HL-60 (cell line): ENCODE measurements around the gene PLEKHG7.
"Not testable (repeated sequence)": the region's sequence is repeated elsewhere in the genome, so short reads cannot be mapped to it uniquely, and the experiment has no call there.

ENCODE experiments used
- DNase-seq, 2 experiments: peaks; one replicate each; pipeline ENCODE4 v3.0.0-alpha.2; 2010 to 2020; ENCODE audit warnings: low read depth in 1 of 2, low spot score in 1 of 2
- H3K27ac ChIP-seq: fragments of 250-450 bp; sonication (Bioruptor Pico); replicated peaks from 2 replicates; pipeline ENCODE4 v1.5.1; 2020; ENCODE audit warnings: mild to moderate bottlenecking, moderate library complexity
- H3K27me3 ChIP-seq: fragments of 250-450 bp; sonication (Bioruptor Pico); 2 replicates; pipeline ENCODE4 v1.5.1; 2021; ENCODE audit warnings: mild to moderate bottlenecking, moderate library complexity; ENCODE audit not compliant: insufficient read depth, poor library complexity, severe bottlenecking
- H3K4me3 ChIP-seq: replicated peaks from 2 replicates; pipeline ENCODE4 v1.5.1; 2011; ENCODE audit warnings: mild to moderate bottlenecking, control low read depth, low read length; ENCODE audit not compliant: insufficient read depth
- GABPA ChIP-seq: IDR thresholded peaks from 2 replicates; pipeline ENCODE4 v1.6.1; 2012; ENCODE audit warnings: low read depth
- POLR2AphosphoS5 ChIP-seq: IDR thresholded peaks from 2 replicates; pipeline ENCODE4 v1.6.1; 2012; ENCODE audit warnings: low read depth
- SPI1 ChIP-seq: IDR thresholded peaks from 2 replicates; pipeline ENCODE4 v1.6.1; 2012; ENCODE audit warnings: low read depth, mild to moderate bottlenecking, borderline replicate concordance
- TF ChIP-seq, protein P1 (sequence below): IDR thresholded peaks from one replicate; pipeline ENCODE4 v1.5.1; 2011; ENCODE audit warnings: low read length, control low read depth, inconsistent platforms; ENCODE audit not compliant: insufficient read depth
- TF ChIP-seq, protein P2 (sequence below): IDR thresholded peaks from 2 replicates; pipeline ENCODE4 v1.6.1; 2012; ENCODE audit warnings: low read depth; ENCODE audit not compliant: insufficient replicate concordance

Gene PLEKHG7

DNA sequence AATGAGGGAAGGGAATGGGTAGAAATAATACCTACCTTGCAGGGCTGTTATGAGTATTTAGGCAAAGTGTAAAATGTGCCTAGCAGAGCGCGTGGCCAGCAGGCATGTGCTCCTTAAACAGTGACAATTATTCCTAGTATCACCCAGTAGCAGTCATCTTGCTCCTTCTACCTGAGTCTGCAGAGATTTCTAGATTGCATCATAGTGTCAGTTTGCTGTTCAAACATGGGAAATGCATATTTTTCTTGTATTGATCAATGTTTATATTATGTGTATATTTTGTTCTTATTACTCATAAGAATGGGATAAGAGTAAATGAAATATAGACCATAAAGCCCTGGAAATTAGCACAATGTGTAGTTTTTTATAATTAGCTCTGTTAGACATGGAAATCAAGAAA is 37.3 kb upstream of the PLEKHG7 start:
- H3K4me3 ChIP-seq = no peak overlapping the region
- DNase-seq = no peak

GRCh38 chr12:92668739-92669138 is 34.0 kb upstream of the PLEKHG7 start:
- H3K4me3 ChIP-seq = no peak overlapping the region
- H3K27me3 ChIP-seq = no peaks in the 10 kb centered on the region
- no peak for TF ChIP-seq POLR2AphosphoS5
- TF ChIP-seq SPI1 = no peak
- TF ChIP-seq, protein P1, sequence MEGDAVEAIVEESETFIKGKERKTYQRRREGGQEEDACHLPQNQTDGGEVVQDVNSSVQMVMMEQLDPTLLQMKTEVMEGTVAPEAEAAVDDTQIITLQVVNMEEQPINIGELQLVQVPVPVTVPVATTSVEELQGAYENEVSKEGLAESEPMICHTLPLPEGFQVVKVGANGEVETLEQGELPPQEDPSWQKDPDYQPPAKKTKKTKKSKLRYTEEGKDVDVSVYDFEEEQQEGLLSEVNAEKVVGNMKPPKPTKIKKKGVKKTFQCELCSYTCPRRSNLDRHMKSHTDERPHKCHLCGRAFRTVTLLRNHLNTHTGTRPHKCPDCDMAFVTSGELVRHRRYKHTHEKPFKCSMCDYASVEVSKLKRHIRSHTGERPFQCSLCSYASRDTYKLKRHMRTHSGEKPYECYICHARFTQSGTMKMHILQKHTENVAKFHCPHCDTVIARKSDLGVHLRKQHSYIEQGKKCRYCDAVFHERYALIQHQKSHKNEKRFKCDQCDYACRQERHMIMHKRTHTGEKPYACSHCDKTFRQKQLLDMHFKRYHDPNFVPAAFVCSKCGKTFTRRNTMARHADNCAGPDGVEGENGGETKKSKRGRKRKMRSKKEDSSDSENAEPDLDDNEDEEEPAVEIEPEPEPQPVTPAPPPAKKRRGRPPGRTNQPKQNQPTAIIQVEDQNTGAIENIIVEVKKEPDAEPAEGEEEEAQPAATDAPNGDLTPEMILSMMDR = no peak
- TF ChIP-seq, protein P2, sequence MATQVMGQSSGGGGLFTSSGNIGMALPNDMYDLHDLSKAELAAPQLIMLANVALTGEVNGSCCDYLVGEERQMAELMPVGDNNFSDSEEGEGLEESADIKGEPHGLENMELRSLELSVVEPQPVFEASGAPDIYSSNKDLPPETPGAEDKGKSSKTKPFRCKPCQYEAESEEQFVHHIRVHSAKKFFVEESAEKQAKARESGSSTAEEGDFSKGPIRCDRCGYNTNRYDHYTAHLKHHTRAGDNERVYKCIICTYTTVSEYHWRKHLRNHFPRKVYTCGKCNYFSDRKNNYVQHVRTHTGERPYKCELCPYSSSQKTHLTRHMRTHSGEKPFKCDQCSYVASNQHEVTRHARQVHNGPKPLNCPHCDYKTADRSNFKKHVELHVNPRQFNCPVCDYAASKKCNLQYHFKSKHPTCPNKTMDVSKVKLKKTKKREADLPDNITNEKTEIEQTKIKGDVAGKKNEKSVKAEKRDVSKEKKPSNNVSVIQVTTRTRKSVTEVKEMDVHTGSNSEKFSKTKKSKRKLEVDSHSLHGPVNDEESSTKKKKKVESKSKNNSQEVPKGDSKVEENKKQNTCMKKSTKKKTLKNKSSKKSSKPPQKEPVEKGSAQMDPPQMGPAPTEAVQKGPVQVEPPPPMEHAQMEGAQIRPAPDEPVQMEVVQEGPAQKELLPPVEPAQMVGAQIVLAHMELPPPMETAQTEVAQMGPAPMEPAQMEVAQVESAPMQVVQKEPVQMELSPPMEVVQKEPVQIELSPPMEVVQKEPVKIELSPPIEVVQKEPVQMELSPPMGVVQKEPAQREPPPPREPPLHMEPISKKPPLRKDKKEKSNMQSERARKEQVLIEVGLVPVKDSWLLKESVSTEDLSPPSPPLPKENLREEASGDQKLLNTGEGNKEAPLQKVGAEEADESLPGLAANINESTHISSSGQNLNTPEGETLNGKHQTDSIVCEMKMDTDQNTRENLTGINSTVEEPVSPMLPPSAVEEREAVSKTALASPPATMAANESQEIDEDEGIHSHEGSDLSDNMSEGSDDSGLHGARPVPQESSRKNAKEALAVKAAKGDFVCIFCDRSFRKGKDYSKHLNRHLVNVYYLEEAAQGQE = no peak
- no peak for TF ChIP-seq GABPA
- H3K27ac ChIP-seq = no peak overlapping the region
- no peak for DNase-seq

More for the DNA sequence above, 37.3 kb upstream of the PLEKHG7 start:
- Histone ChIP-seq H3K27me3 (no peaks in the 10 kb centered on the region), H3K27ac (no peak overlapping the region)
- TF ChIP-seq SPI1 (no peak), POLR2AphosphoS5 (no peak), GABPA (no peak)
- TF ChIP-seq, protein P1 = no peak
- TF ChIP-seq, protein P2 = no peak

DNA sequence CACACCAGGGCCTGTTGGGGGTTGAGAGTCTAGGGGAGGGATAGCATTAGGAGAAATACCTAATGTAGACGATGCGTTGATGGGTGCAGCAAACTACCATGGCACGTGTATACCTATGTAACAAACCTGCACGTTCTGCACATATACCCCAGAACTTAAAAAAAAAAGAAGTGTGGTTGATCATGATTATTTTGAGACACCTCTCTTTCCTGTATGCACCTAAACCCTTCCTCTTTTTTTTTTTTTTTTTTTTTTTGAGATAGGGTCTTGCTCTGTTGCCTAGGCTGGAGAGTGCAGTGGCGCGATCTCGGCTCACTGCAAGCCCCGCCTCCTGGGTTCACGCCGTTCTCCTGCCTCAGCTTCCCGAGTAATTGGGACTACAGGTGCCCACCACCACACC is 31.3 kb upstream of the PLEKHG7 start:
- DNase-seq, H3K27me3 ChIP-seq, H3K27ac ChIP-seq, H3K4me3 ChIP-seq: not testable (repeated sequence)

GRCh38 chr12:92673756-92674155 is 29.0 kb upstream of the PLEKHG7 start:
- DNase-seq = no peak
- no peak for TF ChIP-seq POLR2AphosphoS5
- TF ChIP-seq, protein P1 = no peak
- no peak for TF ChIP-seq GABPA
- TF ChIP-seq SPI1 = no peak
- TF ChIP-seq, protein P2 = no peak
- Histone ChIP-seq H3K27ac (no peak overlapping the region), H3K4me3 (no peak overlapping the region), H3K27me3 (no peaks in the 10 kb centered on the region)
